SK-N-DZ (cell line): ENCODE data around the gene SMURF1.

Source experiments
- DNase-seq: peaks from one replicate; pipeline ENCODE4 v3.0.0-alpha.2; 2015; ENCODE audit warnings: low spot score

SMURF1 gene

DNA sequence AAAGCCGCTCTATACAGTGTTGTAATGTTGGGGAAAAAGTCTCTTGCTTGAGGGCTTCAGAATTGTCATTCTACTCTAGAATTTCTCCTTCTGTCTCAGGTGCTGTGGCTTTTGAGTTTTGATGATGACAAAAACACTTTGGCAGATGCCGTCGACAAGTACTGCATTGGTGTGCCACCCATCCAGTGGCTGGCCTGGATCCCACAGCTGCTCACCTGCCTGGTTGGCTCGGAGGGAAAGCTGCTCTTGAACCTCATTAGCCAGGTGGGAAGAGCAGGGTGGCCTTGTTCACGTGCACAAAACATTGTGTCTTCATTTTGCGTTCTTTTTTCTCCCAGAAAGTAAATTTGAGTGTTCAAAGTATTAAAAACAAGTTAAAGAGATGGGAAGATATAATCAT lies 153.6 kb downstream of the SMURF1 start:
- no peak for DNase-seq

DNA sequence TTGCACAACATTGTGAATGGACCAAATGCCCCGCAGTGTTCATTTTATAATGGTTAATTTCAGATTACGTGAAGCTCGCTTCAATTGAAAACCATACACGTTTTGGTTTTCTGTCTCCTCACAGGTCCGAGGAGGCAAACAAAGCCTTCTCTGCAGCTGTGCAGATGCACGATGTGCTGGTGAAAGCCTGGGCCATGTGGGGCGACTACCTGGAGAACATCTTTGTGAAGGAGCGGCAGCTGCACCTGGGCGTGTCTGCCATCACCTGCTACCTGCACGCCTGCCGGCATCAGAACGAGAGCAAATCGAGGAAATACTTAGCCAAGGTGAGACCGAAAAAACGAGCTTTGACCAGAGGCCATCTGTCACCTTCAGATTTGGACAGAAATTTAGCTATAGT lies 155.3 kb downstream of the SMURF1 start:
- no peak for DNase-seq

DNA sequence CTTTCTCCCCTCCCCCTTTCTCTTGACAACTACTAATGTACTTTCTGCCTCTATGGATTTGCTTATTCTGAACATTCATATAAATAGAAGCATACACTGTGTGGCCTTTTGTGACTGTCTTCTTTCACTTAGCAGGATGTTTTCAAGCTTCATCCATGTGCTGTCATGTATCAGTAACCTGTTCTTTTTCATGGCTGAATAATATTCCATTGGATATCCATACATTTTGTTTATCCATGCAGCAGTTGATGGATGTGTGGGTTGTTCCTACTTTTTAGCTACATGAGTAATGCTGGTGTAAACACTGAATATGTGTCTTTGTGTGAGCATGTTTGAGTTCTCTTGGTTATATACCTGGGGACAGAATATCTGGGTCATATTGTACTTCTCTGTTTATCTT lies 158.0 kb downstream of the SMURF1 start:
- no peak for DNase-seq

DNA sequence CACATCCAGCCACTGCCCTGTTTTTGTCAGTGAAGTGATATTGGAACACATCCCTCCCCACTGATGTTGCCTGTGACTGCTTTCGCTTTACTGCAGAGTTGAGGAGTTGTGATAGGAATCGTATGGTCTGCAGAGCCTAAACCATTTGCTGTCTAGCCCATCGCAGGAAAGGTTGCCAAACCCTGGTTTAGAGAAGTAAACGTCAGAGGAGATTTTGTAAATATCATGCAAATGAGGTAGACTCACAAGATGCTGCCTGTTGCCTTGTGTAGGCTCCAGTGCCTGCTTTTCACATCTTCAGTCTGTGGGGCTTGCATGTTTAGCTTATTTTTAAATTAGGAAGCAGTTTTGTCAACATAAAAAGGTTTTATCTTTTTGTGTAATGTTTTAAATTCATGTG lies 158.5 kb downstream of the SMURF1 start:
- DNase-seq, result no peak

DNA sequence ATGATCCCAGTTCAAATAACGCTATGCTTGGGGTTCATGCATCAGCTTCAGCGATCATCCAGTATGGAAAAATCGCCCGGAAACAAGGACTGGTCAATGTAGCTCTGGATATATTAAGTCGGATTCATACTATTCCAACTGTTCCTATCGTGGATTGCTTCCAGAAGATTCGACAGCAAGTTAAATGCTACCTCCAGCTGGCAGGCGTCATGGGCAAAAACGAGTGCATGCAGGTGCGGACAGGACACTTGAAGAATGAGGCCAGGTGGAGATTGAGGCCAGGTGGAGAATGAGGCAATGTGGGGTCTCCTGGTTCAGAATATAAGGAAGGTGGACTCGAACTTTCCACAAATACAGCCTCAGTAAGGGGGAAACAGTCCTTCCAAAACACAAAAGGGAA lies 159.8 kb downstream of the SMURF1 start:
- no peak for DNase-seq

DNA sequence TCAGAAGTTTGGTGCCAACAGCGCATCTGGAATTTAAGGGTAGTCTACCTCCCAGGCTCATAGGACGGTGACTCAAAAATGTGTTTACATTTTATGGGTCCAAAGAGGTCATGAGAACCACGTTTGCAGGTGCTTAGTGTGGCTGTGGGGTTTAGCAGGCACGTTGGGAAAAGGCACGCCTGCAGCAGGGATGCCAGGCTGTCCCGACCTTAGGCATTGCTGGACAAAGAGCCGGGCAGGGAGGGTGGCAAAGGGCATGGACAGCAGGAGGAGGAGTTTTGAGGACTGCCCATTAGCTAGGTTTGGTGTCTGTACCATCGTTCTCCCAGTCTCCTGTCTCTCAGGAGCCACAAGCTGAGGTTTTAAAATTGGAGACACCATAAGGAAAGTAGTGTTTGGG lies 161.2 kb downstream of the SMURF1 start:
- DNase-seq, result no peak

DNA sequence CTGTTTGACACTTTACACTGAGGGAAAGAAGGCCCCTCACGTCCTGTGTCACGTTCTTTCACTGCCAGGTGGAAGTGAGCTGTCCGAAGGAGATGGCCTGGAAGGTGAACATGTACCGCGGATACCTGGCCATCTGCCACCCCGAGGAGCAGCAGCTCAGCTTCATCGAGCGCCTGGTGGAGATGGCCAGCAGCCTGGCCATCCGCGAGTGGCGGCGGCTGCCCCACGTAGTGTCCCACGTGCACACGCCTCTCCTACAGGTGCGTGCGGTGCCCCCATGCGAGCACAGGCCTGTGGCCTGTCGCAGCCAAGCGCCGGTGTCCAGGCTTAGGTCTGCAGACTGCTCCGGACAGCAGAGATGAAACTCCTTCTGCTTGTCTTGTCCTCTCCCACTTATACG lies 162.2 kb downstream of the SMURF1 start:
- DNase-seq, result no peak

DNA sequence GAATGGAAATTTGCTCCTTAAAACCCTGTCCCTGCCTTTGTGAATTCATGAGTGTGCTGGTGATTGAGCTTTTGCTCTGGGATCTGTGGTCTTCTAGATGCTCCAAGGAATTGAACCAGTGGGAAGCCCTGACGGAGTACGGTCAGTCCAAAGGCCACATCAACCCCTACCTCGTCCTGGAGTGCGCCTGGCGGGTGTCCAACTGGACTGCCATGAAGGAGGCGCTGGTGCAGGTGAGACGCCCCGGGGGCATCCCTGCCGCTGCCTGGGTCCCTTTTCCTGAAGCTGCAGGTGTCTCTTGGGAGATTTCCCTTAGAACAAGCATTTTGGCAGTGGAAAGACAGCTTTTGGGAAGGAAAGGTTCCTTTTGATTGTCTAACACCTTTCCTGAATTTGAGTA lies 165.2 kb downstream of the SMURF1 start:
- DNase-seq, result no peak
